Mesothelial cell of epicardium (in vitro differentiated cells): ENCODE measurements around the gene P3H2. TPM values are rescaled to one million over a fixed set of nuclear protein-coding genes. Genes with fewer than 3 reads are reported as not detected.

Source experiments
- DNase-seq, 2 experiments: peaks; one replicate each; pipeline ENCODE4 v3.0.0; 2021; ENCODE audit warnings: low spot score in 2 of 2; ENCODE audit not compliant: unreplicated experiment in 2 of 2
- H3K27ac Mint-ChIP-seq: 2 replicates; pipeline ENCODE4 v1.8.0; 2021; ENCODE audit warnings: mixed read lengths
- H3K27me3 Mint-ChIP-seq: 2 replicates; pipeline ENCODE4 v1.8.0; 2021; ENCODE audit warnings: low read depth, mixed read lengths
- H3K36me3 Mint-ChIP-seq: 2 replicates; pipeline ENCODE4 v1.8.0; 2021; ENCODE audit warnings: mixed read lengths
- H3K4me1 Mint-ChIP-seq: 2 replicates; pipeline ENCODE4 v1.8.0; 2021; ENCODE audit warnings: mixed read lengths
- H3K4me3 Mint-ChIP-seq: 2 replicates; pipeline ENCODE4 v1.8.0; 2021; ENCODE audit warnings: mild to moderate bottlenecking, moderate library complexity, mixed read lengths
- H3K9me3 Mint-ChIP-seq: 2 replicates; pipeline ENCODE4 v1.8.0; 2021; ENCODE audit warnings: mixed read lengths
- CTCF ChIP-seq: fragments of 200-600 bp; sonication (generic); IDR thresholded peaks from one replicate; pipeline ENCODE4 v1.5.0; 2021; ENCODE audit warnings: antibody characterized with exemption; ENCODE audit not compliant: unreplicated experiment
- total RNA-seq: library from RNA; stranded (reverse); gene quantifications from 3 replicates; pipeline ENCODE4 v1.2.1, GENCODE V29; 2021

The P3H2 gene
- total RNA-seq, 1 donor from 2014 or later, result 14.8 TPM

DNA sequence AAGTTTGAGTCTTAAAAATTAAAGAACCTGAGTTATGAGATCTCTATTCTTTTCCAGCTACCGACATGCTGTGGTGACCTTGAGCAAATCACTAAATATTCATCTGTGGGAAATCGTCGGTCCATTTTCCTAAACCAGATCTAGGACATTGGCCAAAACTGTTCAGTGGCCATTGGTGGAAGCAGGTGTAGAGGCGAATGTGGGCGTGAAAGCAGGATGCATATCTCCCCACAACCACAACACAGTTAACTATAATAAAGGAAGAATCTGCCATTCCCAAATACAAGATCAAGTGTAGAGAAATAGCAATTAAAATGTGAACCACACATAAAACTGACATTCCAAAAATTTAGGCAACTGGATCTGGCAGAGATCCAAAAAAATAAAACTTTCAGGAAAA, 129.9 kb downstream of the P3H2 start:
- no peak for TF ChIP-seq CTCF
- Mint-ChIP-seq H3K36me3 (peaks cover 6% of the 10 kb centered on the region), H3K9me3 (no peaks in the 10 kb centered on the region), H3K27me3 (no peaks in the 10 kb centered on the region), H3K4me3 (no peak overlapping the region), H3K4me1 (peaks cover 3% of the 10 kb centered on the region), H3K27ac (no peak overlapping the region)
- no peak for DNase-seq

- Mint-ChIP-seq H3K27me3 (no peaks in the 10 kb centered on the region), H3K4me1 (peaks cover 3% of the 10 kb centered on the region), H3K9me3 (no peaks in the 10 kb centered on the region), H3K4me3 (no peak overlapping the region), H3K27ac (no peak overlapping the region), H3K36me3 (peaks cover 6% of the 10 kb centered on the region)
- no peak for TF ChIP-seq CTCF
- no peak for DNase-seq
Observed at GRCh38 chr3:189988854-189989253, 131.8 kb downstream of the P3H2 start.

- no peak overlapping the region for H3K27ac Mint-ChIP-seq
Observed at GRCh38 chr3:189988322-189988721, 132.4 kb downstream of the P3H2 start.

GRCh38 chr3:189985948-189986347, 134.7 kb downstream of the P3H2 start:
- TF ChIP-seq CTCF, result no peak
- H3K9me3 Mint-ChIP-seq, result no peaks in the 10 kb centered on the region
- no peak overlapping the region for H3K27ac Mint-ChIP-seq
- DNase-seq, result no peak
- no peak overlapping the region for H3K4me3 Mint-ChIP-seq
- no peaks in the 10 kb centered on the region for H3K27me3 Mint-ChIP-seq
- peaks cover 6% of the 10 kb centered on the region for H3K36me3 Mint-ChIP-seq
- H3K4me1 Mint-ChIP-seq, result peaks cover 5% of the 10 kb centered on the region

More at GRCh38 chr3:189988322-189988721, 132.4 kb downstream of the P3H2 start:
- H3K36me3 Mint-ChIP-seq, result peaks cover 6% of the 10 kb centered on the region
- no peak for DNase-seq
- H3K4me1 Mint-ChIP-seq, result peaks cover 3% of the 10 kb centered on the region
- H3K4me3 Mint-ChIP-seq, result no peak overlapping the region
- H3K27me3 Mint-ChIP-seq, result no peaks in the 10 kb centered on the region
- no peaks in the 10 kb centered on the region for H3K9me3 Mint-ChIP-seq
- TF ChIP-seq CTCF, result no peak

- no peak overlapping the region for H3K27ac Mint-ChIP-seq
- H3K36me3 Mint-ChIP-seq, result peaks cover 8% of the 10 kb centered on the region
- no peak overlapping the region for H3K4me3 Mint-ChIP-seq
- DNase-seq, result no peak
- no peaks in the 10 kb centered on the region for H3K9me3 Mint-ChIP-seq
- no peak for TF ChIP-seq CTCF
- H3K27me3 Mint-ChIP-seq, result no peaks in the 10 kb centered on the region
- H3K4me1 Mint-ChIP-seq, result peaks cover 5% of the 10 kb centered on the region
Observed at GRCh38 chr3:189983612-189984011, 137.1 kb downstream of the P3H2 start.
